ENCODE data around the gene RARA. TPM values are rescaled to one million over a fixed set of nuclear protein-coding genes. Genes with fewer than 3 reads are reported as not detected.

The RARA gene
- total RNA-seq, 2 experiments from 2014 or later = 34.7 to 36.2 TPM

DNA sequence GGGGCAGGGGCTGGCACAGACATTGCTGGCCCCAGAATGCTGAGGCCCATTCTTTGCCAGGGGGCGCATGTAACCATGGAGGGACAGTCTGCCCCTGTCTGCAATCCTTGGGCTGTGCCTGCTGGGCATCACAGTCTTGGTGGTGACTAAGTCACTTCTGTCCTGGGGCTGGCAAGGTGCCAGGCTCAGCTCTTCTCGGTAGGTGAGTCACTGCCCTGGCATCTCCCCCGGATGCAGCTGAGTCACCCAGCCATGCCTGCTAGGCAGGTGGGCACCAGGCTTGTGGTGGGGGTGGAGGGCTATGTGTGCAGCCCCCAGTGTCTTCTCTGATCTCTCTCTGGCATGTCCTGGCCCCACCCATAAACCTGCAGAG, 5.6 kb downstream of the RARA start:
- H3K27me3 Mint-ChIP-seq = no peaks in the 10 kb centered on the region
- ChIA-PET POLR2A (interaction anchor here (0.9 to 4.1 kb wide), 5 partner anchors 8 to 184 kb away, joined by 3 to 22 read pairs (median 5); no protein-coding TSS in a partner anchor), CTCF (interaction anchor here (42.0 kb wide), 1 partner anchor 36 kb away, joined by 780 read pairs; no protein-coding TSS in a partner anchor)
- no peak overlapping the region for H3K4me3 Mint-ChIP-seq
- DNase-seq (peak; percentile 96), ATAC-seq (peak; percentile 34)
- H3K4me1 Mint-ChIP-seq (ENCODE audit: low read depth) = peaks cover 61% of the 10 kb centered on the region
- peaks cover 6% of the 10 kb centered on the region for H3K36me3 Mint-ChIP-seq (ENCODE audit: low read depth)
- no peaks in the 10 kb centered on the region for H3K9me3 Mint-ChIP-seq
- H3K27ac Mint-ChIP-seq = peak overlapping the region; percentile 77
- intact Hi-C loops (cut with micrococcal nuclease) = no loop called here
- TF ChIP-seq, protein P1, sequence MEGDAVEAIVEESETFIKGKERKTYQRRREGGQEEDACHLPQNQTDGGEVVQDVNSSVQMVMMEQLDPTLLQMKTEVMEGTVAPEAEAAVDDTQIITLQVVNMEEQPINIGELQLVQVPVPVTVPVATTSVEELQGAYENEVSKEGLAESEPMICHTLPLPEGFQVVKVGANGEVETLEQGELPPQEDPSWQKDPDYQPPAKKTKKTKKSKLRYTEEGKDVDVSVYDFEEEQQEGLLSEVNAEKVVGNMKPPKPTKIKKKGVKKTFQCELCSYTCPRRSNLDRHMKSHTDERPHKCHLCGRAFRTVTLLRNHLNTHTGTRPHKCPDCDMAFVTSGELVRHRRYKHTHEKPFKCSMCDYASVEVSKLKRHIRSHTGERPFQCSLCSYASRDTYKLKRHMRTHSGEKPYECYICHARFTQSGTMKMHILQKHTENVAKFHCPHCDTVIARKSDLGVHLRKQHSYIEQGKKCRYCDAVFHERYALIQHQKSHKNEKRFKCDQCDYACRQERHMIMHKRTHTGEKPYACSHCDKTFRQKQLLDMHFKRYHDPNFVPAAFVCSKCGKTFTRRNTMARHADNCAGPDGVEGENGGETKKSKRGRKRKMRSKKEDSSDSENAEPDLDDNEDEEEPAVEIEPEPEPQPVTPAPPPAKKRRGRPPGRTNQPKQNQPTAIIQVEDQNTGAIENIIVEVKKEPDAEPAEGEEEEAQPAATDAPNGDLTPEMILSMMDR (IDR thresholded peaks at IDR 0.05) = no peak

DNA sequence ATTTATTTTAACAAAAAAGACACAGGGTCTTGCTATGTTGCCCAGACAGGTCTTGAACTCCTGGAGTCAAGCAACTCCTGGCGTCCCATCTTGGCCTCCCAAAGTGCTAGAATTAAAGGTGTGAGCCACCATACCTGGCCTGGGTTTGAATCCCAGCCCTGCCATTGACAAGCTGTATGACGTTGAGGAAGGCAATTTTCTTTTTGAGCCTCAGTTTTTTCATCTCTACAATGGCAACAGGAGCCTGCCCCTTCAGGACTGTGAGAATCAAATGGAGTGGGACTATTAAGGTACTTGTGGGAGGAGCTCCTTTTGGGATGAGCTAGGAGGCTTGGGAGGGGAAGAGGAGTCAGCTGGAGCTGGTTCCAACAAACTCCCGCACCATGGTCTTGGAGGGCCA, 6.2 kb downstream of the RARA start:
- no peak overlapping the region for H3K27ac Mint-ChIP-seq
- TF ChIP-seq, protein P1 (IDR thresholded peaks at IDR 0.05) = no peak
- intact Hi-C loops (cut with micrococcal nuclease) = no loop called here

DNA sequence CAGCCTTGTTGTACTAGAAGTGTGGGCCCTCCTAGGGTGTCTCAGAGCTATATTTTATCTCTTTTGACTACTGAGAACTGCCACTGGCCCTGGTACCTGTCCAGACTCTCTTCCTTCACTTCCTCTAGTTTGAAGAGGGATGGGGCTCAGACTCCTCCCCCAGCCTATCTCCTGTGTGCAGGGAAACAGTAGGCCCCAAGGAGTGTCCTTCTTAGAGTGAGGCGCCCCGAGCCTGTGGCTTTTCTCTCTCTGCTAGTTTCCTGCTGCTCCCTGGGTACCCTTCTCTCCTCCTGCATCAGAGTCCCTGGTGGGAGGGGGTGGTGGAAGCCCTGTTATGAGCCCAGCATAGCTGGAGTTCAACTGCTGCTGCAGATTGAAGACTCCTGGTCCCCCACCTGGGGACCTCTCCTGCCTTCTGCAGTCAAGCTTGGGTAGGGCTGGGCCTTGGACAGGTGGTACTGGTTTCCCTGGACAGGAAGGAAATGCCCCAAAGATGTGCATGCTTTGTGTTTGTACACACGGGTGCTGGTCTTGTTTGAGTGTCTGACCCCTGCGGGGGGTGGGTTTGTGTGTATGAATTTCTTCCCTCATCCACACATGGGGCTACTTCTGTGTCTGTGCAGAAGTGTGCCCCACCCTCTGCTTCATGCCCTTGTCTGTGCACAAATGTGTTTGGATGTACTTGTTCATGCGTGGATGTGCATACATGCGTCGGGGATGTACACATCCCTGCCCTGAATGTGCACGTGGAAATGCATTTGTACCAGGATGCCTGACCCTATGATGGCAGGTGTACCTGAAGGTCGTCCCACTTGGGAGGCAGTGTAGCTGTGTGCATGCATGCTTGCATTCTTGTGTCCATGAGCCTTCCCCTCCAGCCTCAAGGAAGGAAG, 6.9 kb downstream of the RARA start:
- H3K27me3 Mint-ChIP-seq = no peaks in the 10 kb centered on the region
- POLR2A ChIA-PET = interaction anchor here (0.7 to 4.1 kb wide), 9 partner anchors 9 to 183 kb away, joined by 3 to 22 read pairs (median 4); partner anchors contain the start of gene CDC6
- no peak overlapping the region for H3K4me3 Mint-ChIP-seq
- ATAC-seq (no peak), DNase-seq (peak; percentile 33)
- H3K36me3 Mint-ChIP-seq (ENCODE audit: low read depth) = peaks cover 6% of the 10 kb centered on the region
- TF ChIP-seq, protein P1 (IDR thresholded peaks at IDR 0.05) = no peak
- CTCF ChIA-PET = interaction anchor here (0.8 to 42.0 kb wide), 6 partner anchors 8 to 35 kb away, joined by 3 to 780 read pairs (median 8); no protein-coding TSS in a partner anchor
- H3K9me3 Mint-ChIP-seq = no peaks in the 10 kb centered on the region
- H3K4me1 Mint-ChIP-seq (ENCODE audit: low read depth) = peaks cover 71% of the 10 kb centered on the region
- no peak overlapping the region for H3K27ac Mint-ChIP-seq
- intact Hi-C loops (cut with micrococcal nuclease) = no loop called here

More for the DNA sequence above, 6.2 kb downstream of the RARA start:
- peaks cover 6% of the 10 kb centered on the region for H3K36me3 Mint-ChIP-seq (ENCODE audit: low read depth)
- DNase-seq (peak; percentile 2), ATAC-seq (no peak)
- no peaks in the 10 kb centered on the region for H3K9me3 Mint-ChIP-seq
- H3K4me1 Mint-ChIP-seq (ENCODE audit: low read depth) = peaks cover 67% of the 10 kb centered on the region
- CTCF ChIA-PET = interaction anchor here (0.8 to 42.0 kb wide), 4 partner anchors 9 to 36 kb away, joined by 3 to 780 read pairs (median 28); no protein-coding TSS in a partner anchor
- no peak overlapping the region for H3K4me3 Mint-ChIP-seq
- POLR2A ChIA-PET = interaction anchor here (0.7 to 4.1 kb wide), 7 partner anchors 9 to 184 kb away, joined by 3 to 22 read pairs (median 4); no protein-coding TSS in a partner anchor
- H3K27me3 Mint-ChIP-seq = no peaks in the 10 kb centered on the region

DNA sequence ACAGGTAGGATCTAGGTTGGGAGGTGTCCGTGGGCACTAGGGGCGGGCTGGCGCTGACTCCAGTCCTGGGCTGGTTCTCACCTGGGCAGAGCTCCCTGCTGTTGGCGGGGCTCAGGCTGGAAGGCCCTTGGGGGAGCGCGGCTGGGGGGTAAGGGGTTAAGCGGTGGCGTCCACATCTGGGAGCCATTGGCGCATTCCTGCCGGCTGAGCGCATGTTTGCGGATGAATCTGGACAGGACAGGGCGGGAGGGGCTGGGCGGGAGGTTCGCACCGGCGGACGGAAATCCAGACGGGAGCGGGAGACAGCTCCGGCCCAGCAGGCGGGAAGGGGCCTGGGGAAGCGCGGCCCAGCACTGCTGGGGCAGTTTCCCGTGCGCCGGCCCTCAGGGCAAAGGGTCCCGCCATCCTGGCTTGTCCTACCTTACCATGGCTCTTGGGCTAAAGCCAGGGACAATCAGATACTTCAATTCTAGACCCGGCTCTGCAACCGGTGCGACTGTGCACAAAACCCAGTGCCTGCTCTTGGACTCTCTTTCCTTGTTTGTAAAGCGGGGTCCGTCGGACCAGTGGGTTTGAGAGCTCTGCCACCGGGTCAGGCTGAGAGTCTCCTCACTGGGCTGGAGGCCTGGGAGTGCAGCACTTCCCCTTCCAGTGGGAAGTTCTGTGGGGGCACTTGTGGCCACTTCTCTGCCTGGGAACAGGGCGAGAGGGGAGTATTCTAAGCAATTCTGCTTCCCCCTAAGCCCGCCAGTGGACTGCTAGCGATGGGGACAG, 7.8 kb downstream of the RARA start:
- intact Hi-C loops (cut with micrococcal nuclease) = no loop called here
- no peak overlapping the region for H3K4me3 Mint-ChIP-seq
- POLR2A ChIA-PET = interaction anchor here (0.8 to 4.1 kb wide), 9 partner anchors 9 to 218 kb away, joined by 3 to 22 read pairs (median 4); partner anchors contain the start of gene CDC6
- H3K9me3 Mint-ChIP-seq = no peaks in the 10 kb centered on the region
- peaks cover 71% of the 10 kb centered on the region for H3K4me1 Mint-ChIP-seq (ENCODE audit: low read depth)
- ATAC-seq = no peak
- TF ChIP-seq, protein P1 (IDR thresholded peaks at IDR 0.05) = no peak
- peaks cover 6% of the 10 kb centered on the region for H3K36me3 Mint-ChIP-seq (ENCODE audit: low read depth)
- peak overlapping the region; percentile 99 for H3K27ac Mint-ChIP-seq
- CTCF ChIA-PET = interaction anchor here (0.9 to 42.0 kb wide), 15 partner anchors 9 to 242 kb away, joined by 3 to 780 read pairs (median 6); partner anchors contain the start of gene WIPF2
- peak; percentile 8 for DNase-seq
- H3K27me3 Mint-ChIP-seq = no peaks in the 10 kb centered on the region

Measured in activated CD8-positive, alpha-beta T cell treated with anti-CD3 and anti-CD28 coated beads for 36 hours (primary cell).